Measurements from ENCODE around the gene CLPX. TPM values are rescaled to one million over a fixed set of nuclear protein-coding genes. Genes with fewer than 3 reads are reported as not detected.

CLPX gene
- total RNA-seq, 1 donor from 2014 or later: 38.2 TPM

GRCh38 chr15:65210770-65211481 is 25.8 kb upstream of the CLPX start, which contains the start of gene CILP:
TSS of gene CILP (minus strand) at chr15:65211473. CDS start at chr15:65209755, 1,718 bp downstream.
- intact Hi-C loops (cut with DNase I): no loop called here
- no peak for DNase-seq
- H3K27me3 ChIP-seq: no peaks in the 10 kb centered on the region
- peak within 1 kb of the TSS; percentile 6 for H3K27ac ChIP-seq
- TF ChIP-seq CTCF (IDR thresholded peaks at IDR 0.05): no peak
- peaks cover 9% of the 10 kb centered on the region for H3K4me1 ChIP-seq
- no peaks in the 10 kb centered on the region for H3K36me3 ChIP-seq
- no peak within 1 kb of the TSS for H3K4me3 ChIP-seq
- no peaks in the 10 kb centered on the region for H3K9me3 ChIP-seq
- no peak for ATAC-seq

GRCh38 chr15:65209701-65210643 is 24.8 kb upstream of the CLPX start:
- no peaks in the 10 kb centered on the region for H3K36me3 ChIP-seq
- no peak for DNase-seq
- no peak overlapping the region for H3K4me3 ChIP-seq
- H3K4me1 ChIP-seq: peaks cover 9% of the 10 kb centered on the region
- TF ChIP-seq CTCF (IDR thresholded peaks at IDR 0.05): no peak
- no peak for ATAC-seq
- no peaks in the 10 kb centered on the region for H3K27me3 ChIP-seq
- H3K9me3 ChIP-seq: no peaks in the 10 kb centered on the region
- intact Hi-C loops (cut with DNase I): no loop called here
- peak overlapping the region; percentile 6 for H3K27ac ChIP-seq

DNA sequence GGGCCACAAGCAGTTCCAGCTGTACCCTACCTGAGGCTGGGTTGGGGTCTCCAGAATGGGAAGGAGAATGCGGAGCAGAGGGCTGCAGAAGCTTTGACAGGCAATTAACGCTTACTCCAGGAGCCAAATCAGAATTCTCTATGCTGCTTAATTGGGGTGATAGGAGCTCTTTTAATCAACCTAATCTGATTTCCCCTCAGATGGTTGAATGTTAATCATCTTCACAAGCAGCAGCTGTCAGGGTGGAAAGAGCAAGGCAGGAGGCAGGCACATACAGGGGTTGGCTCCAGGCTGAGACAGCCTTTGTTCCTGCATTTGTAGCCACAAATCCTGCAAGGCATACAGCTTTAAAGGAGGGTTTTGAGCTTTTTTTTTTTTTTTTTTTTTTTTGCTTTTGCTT is 23.5 kb upstream of the CLPX start:
- Histone ChIP-seq H3K27ac (no peak overlapping the region), H3K9me3 (no peaks in the 10 kb centered on the region), H3K4me3 (no peak overlapping the region), H3K36me3 (no peaks in the 10 kb centered on the region), H3K27me3 (no peaks in the 10 kb centered on the region), H3K4me1 (peaks cover 9% of the 10 kb centered on the region)
- DNase-seq: no peak
- intact Hi-C loops (cut with DNase I): no loop called here
- TF ChIP-seq CTCF (IDR thresholded peaks at IDR 0.05): no peak
- no peak for ATAC-seq

GRCh38 chr15:65207280-65207840 is 22.2 kb upstream of the CLPX start:
- intact Hi-C loops (cut with DNase I): no loop called here
- Histone ChIP-seq H3K4me1 (peaks cover 9% of the 10 kb centered on the region), H3K9me3 (no peaks in the 10 kb centered on the region), H3K27me3 (no peaks in the 10 kb centered on the region), H3K36me3 (no peaks in the 10 kb centered on the region), H3K27ac (no peak overlapping the region), H3K4me3 (no peak overlapping the region)
- TF ChIP-seq CTCF (IDR thresholded peaks at IDR 0.05): no peak
- no peak for ATAC-seq
- no peak for DNase-seq

DNA sequence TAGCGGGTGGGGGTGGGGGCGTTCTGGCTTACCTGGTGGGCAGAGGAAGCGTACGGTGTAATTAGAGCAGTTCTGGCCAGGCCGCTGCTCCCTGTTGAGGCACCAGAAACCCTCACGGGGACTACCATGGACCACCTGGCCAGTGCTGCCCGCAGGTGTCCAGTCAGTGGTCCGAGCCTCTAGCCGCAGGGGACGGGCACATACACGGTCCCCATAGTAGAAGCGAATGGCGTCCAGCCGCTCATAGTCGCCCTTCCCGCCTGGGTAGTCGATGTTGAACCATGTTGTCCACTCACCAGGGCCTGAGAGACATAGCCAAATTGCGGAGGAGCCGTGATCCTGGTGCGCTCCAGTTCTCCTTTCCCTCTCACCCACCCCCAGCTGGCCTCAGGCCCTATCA is 21.6 kb upstream of the CLPX start:
- Histone ChIP-seq H3K27me3 (no peaks in the 10 kb centered on the region), H3K9me3 (no peaks in the 10 kb centered on the region), H3K36me3 (no peaks in the 10 kb centered on the region), H3K27ac (no peak overlapping the region), H3K4me1 (peaks cover 4% of the 10 kb centered on the region), H3K4me3 (no peak overlapping the region)
- TF ChIP-seq CTCF (IDR thresholded peaks at IDR 0.05): no peak
- intact Hi-C loops (cut with DNase I): no loop called here
- no peak for DNase-seq
- ATAC-seq: no peak
